DMS 273 (cell line): Measurements from ENCODE around the gene SMIM14.
"Not testable (repeated sequence)": the region's sequence is repeated elsewhere in the genome, so short reads cannot be mapped to it uniquely, and the experiment has no call there.

Experiments used
- DNase-seq: peaks from one replicate; lab custom pipeline; 2025; ENCODE audit not compliant: unreplicated experiment; lab: John Stamatoyannopoulos, UW

SMIM14 gene

GRCh38 chr4:39638354-39639239, at the start of gene SMIM14:
TSS of gene SMIM14 (minus strand) at chr4:39638865. CDS start at chr4:39605145, 33,720 bp downstream.
- DNase-seq: peak; percentile 98

- no peak for DNase-seq
Measured at GRCh38 chr4:39687014-39687413, 48.3 kb upstream of the SMIM14 start.

GRCh38 chr4:39685990-39686389, 47.3 kb upstream of the SMIM14 start:
- no peak for DNase-seq

- DNase-seq: no peak
Measured at GRCh38 chr4:39682138-39682537, 43.5 kb upstream of the SMIM14 start.

- DNase-seq: not testable (repeated sequence)
Measured at GRCh38 chr4:39681003-39681402, 42.3 kb upstream of the SMIM14 start.

GRCh38 chr4:39675681-39676080, 37.0 kb upstream of the SMIM14 start:
- DNase-seq: not testable (repeated sequence)

- not testable (repeated sequence) for DNase-seq
Measured at GRCh38 chr4:39670296-39670695, 31.6 kb upstream of the SMIM14 start.

GRCh38 chr4:39668887-39669286, 30.2 kb upstream of the SMIM14 start:
- no peak for DNase-seq

GRCh38 chr4:39667706-39668105, 29.0 kb upstream of the SMIM14 start:
- no peak for DNase-seq

GRCh38 chr4:39664828-39665731, 26.4 kb upstream of the SMIM14 start:
- DNase-seq: no peak

GRCh38 chr4:39662683-39663082, 24.0 kb upstream of the SMIM14 start:
- DNase-seq: no peak

- no peak for DNase-seq
Measured at GRCh38 chr4:39660757-39661156, 22.1 kb upstream of the SMIM14 start.

GRCh38 chr4:39660045-39660444, 21.4 kb upstream of the SMIM14 start:
- DNase-seq: no peak

GRCh38 chr4:39658756-39659155, 20.1 kb upstream of the SMIM14 start:
- DNase-seq: no peak

- no peak for DNase-seq
Measured at GRCh38 chr4:39657465-39657864, 18.8 kb upstream of the SMIM14 start.

GRCh38 chr4:39656638-39657037, 18.0 kb upstream of the SMIM14 start:
- not testable (repeated sequence) for DNase-seq

- no peak for DNase-seq
Measured at GRCh38 chr4:39655876-39656275, 17.2 kb upstream of the SMIM14 start.

GRCh38 chr4:39655211-39655610, 16.5 kb upstream of the SMIM14 start:
- DNase-seq: no peak

GRCh38 chr4:39651586-39651985, 12.9 kb upstream of the SMIM14 start:
- not testable (repeated sequence) for DNase-seq

- DNase-seq: no peak
Measured at GRCh38 chr4:39649639-39650265, 11.1 kb upstream of the SMIM14 start.

- peak; percentile 5 for DNase-seq
Measured at GRCh38 chr4:39648827-39649558, 10.3 kb upstream of the SMIM14 start.
